ENCODE data around the gene TMC1.

TMC1 gene

DNA sequence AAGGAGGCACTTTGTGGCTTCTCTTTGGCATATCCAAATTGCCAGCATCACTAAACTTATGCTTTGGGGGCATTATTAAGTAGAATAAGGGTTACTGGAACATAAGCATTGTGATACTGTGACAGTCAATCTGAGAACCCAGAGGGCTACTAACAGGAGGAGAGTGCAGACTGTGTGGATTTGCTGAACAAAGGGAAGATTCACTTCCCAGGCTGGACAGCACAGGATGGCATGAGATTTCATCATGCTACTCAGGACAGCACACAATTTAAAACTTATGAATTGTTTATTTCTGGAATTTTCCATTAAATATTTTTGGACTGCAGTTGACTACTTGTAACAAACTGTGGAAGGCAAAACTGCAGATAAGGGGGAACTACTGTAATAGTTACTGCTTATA is 212.5 kb downstream of the TMC1 start:
- TF ChIP-seq, protein P1, sequence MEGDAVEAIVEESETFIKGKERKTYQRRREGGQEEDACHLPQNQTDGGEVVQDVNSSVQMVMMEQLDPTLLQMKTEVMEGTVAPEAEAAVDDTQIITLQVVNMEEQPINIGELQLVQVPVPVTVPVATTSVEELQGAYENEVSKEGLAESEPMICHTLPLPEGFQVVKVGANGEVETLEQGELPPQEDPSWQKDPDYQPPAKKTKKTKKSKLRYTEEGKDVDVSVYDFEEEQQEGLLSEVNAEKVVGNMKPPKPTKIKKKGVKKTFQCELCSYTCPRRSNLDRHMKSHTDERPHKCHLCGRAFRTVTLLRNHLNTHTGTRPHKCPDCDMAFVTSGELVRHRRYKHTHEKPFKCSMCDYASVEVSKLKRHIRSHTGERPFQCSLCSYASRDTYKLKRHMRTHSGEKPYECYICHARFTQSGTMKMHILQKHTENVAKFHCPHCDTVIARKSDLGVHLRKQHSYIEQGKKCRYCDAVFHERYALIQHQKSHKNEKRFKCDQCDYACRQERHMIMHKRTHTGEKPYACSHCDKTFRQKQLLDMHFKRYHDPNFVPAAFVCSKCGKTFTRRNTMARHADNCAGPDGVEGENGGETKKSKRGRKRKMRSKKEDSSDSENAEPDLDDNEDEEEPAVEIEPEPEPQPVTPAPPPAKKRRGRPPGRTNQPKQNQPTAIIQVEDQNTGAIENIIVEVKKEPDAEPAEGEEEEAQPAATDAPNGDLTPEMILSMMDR (conservative IDR thresholded peaks at IDR 0.05; ENCODE audit: low read length) = no peak
- no peak for TF ChIP-seq EZH2phosphoT487 (IDR thresholded peaks at IDR 0.05; ENCODE audit: borderline replicate concordance)
- H3K4me2 ChIP-seq (ENCODE audit: low read depth, low read length, poor library complexity, severe bottlenecking) = no peak overlapping the region

DNA sequence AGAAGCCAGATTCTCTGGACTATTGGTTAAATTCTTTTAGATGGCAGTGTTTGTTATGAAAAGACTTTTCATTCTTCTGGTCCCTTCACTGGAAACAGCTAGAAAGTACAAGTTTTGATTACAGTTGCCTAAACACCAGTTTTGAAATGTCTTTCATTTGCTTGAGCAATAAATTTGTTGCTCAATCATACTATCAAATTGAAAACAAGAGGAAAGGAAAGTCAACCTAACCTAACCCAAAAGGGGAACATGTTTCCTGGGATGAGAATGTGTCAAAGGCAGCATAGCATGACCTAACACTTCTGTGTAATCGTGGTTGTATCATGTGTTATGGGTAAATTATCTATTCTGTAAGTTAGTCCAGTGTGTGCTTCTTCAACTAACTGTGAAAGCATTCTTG is 213.2 kb downstream of the TMC1 start:
- H3K9me2 ChIP-seq (replicated peaks; ENCODE audit: low read depth, low read length) = no peaks in the 10 kb centered on the region

More for the DNA sequence above, 212.5 kb downstream of the TMC1 start:
- Histone ChIP-seq H3K36me3 (ENCODE audit: insufficient read depth, low read length) (no peaks in the 10 kb centered on the region), H3F3A (ENCODE audit: low read depth) (no peaks in the 10 kb centered on the region), H3K27me3 (ENCODE audit: insufficient read depth, low read length, poor library complexity, severe bottlenecking) (no peaks in the 10 kb centered on the region), H3K4me3 (ENCODE audit: low read length, poor library complexity, severe bottlenecking) (no peak overlapping the region), H3K4me1 (ENCODE audit: insufficient read depth, low read length, poor library complexity, severe bottlenecking) (no peaks in the 10 kb centered on the region), H3K79me2 (ENCODE audit: insufficient read depth, low read length) (no peaks in the 10 kb centered on the region), H4K20me1 (ENCODE audit: insufficient read depth, low read length, poor library complexity, severe bottlenecking) (no peaks in the 10 kb centered on the region), H2AFZ (ENCODE audit: low read length) (no peak overlapping the region), H3K9me3 (ENCODE audit: insufficient read depth, low read depth, low read length) (no peaks in the 10 kb centered on the region), H3K9ac (ENCODE audit: low read depth, low read length, poor library complexity, severe bottlenecking) (no peak overlapping the region), H3K9me2 (replicated peaks; ENCODE audit: low read depth, low read length) (no peaks in the 10 kb centered on the region)

DNA sequence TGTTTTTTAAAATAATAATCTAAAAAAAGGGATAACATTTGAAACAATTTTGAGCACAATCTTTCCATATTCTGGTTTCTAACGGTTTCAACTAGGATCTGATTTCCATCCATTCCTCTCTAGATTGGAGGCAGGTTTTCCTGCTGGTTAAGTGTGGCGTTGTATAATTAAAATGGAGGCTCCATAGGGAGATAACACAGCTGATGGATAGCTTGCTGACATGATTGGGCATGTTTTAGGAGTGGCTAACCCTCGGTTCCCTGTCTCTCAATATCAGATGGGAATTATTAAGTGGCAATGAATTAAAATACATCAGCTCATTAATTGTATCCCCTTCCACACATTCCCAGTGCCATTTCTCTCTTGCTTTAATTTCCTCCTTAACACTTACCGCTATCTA is 222.4 kb downstream of the TMC1 start:
- Histone ChIP-seq H4K20me1 (ENCODE audit: insufficient read depth, low read length, poor library complexity, severe bottlenecking) (no peaks in the 10 kb centered on the region), H2AFZ (ENCODE audit: low read length) (no peak overlapping the region), H3K9me3 (ENCODE audit: insufficient read depth, low read depth, low read length) (no peaks in the 10 kb centered on the region), H3K9me2 (replicated peaks; ENCODE audit: low read depth, low read length) (no peaks in the 10 kb centered on the region), H3K4me3 (ENCODE audit: low read length, poor library complexity, severe bottlenecking) (no peak overlapping the region), H3K27me3 (ENCODE audit: insufficient read depth, low read length, poor library complexity, severe bottlenecking) (no peaks in the 10 kb centered on the region), H3K36me3 (ENCODE audit: insufficient read depth, low read length) (no peaks in the 10 kb centered on the region), H3F3A (ENCODE audit: low read depth) (no peaks in the 10 kb centered on the region), H3K79me2 (ENCODE audit: insufficient read depth, low read length) (no peaks in the 10 kb centered on the region), H3K4me2 (ENCODE audit: low read depth, low read length, poor library complexity, severe bottlenecking) (no peak overlapping the region), H3K4me1 (ENCODE audit: insufficient read depth, low read length, poor library complexity, severe bottlenecking) (no peaks in the 10 kb centered on the region), H3K9ac (ENCODE audit: low read depth, low read length, poor library complexity, severe bottlenecking) (no peak overlapping the region)
- TF ChIP-seq, protein P1 (conservative IDR thresholded peaks at IDR 0.05; ENCODE audit: low read length) = no peak
- no peak for TF ChIP-seq EZH2phosphoT487 (IDR thresholded peaks at IDR 0.05; ENCODE audit: borderline replicate concordance)

More for the DNA sequence above, 213.2 kb downstream of the TMC1 start:
- Histone ChIP-seq H3K9ac (ENCODE audit: low read depth, low read length, poor library complexity, severe bottlenecking) (no peak overlapping the region), H3K4me2 (ENCODE audit: low read depth, low read length, poor library complexity, severe bottlenecking) (no peak overlapping the region), H3K36me3 (ENCODE audit: insufficient read depth, low read length) (no peaks in the 10 kb centered on the region), H3K79me2 (ENCODE audit: insufficient read depth, low read length) (no peaks in the 10 kb centered on the region), H3K9me3 (ENCODE audit: insufficient read depth, low read depth, low read length) (no peaks in the 10 kb centered on the region), H3K4me1 (ENCODE audit: insufficient read depth, low read length, poor library complexity, severe bottlenecking) (no peaks in the 10 kb centered on the region), H4K20me1 (ENCODE audit: insufficient read depth, low read length, poor library complexity, severe bottlenecking) (no peaks in the 10 kb centered on the region), H3K27me3 (ENCODE audit: insufficient read depth, low read length, poor library complexity, severe bottlenecking) (no peaks in the 10 kb centered on the region), H3K4me3 (ENCODE audit: low read length, poor library complexity, severe bottlenecking) (no peak overlapping the region), H3F3A (ENCODE audit: low read depth) (no peaks in the 10 kb centered on the region), H2AFZ (ENCODE audit: low read length) (no peak overlapping the region)
- TF ChIP-seq, protein P1 (conservative IDR thresholded peaks at IDR 0.05; ENCODE audit: low read length) = no peak
- no peak for TF ChIP-seq EZH2phosphoT487 (IDR thresholded peaks at IDR 0.05; ENCODE audit: borderline replicate concordance)
